GM18505 (cell line): ENCODE measurements around the gene CLCA2.

ENCODE experiments used
- ATAC-seq: cut with Tn5 transposase; IDR thresholded peaks from one replicate; pipeline ENCODE4 v1.9.1; 2021; ENCODE audit not compliant: unreplicated experiment
- POLR2A ChIP-seq: IDR thresholded peaks from 4 replicates; pipeline ENCODE4 v1.6.1; 2011; ENCODE audit warnings: borderline replicate concordance; ENCODE audit not compliant: insufficient read depth, insufficient read length; ENCODE audit errors: extremely low read depth

CLCA2 gene

GRCh38 chr1:86472767-86473166, 48.8 kb downstream of the CLCA2 start:
- ATAC-seq = no peak

GRCh38 chr1:86477256-86477655, 53.3 kb downstream of the CLCA2 start:
- no peak for ATAC-seq
- no peak for TF ChIP-seq POLR2A

More at GRCh38 chr1:86472767-86473166, 48.8 kb downstream of the CLCA2 start:
- TF ChIP-seq POLR2A = no peak

DNA sequence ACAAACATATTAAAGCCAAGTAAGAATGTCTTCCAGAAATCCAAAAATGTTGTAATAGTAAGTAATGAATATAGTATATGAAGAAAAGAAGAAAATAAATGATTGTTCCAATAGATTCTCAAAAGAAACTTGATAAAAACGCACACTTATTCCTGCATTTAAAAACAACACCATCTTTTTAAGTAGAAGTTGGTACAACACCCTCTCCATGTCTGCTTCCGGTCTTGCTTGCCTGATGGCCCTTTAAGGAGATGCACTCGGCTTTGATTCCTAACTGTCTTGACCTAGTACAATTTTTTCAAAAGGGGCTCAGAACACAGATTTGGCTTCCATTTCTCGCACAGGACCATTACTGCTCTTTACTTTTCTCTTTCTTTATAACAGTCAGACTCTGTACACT, 53.7 kb downstream of the CLCA2 start:
- ATAC-seq = no peak
- TF ChIP-seq POLR2A = no peak

GRCh38 chr1:86478416-86479156, 54.6 kb downstream of the CLCA2 start:
- ATAC-seq = no peak
- TF ChIP-seq POLR2A = no peak

DNA sequence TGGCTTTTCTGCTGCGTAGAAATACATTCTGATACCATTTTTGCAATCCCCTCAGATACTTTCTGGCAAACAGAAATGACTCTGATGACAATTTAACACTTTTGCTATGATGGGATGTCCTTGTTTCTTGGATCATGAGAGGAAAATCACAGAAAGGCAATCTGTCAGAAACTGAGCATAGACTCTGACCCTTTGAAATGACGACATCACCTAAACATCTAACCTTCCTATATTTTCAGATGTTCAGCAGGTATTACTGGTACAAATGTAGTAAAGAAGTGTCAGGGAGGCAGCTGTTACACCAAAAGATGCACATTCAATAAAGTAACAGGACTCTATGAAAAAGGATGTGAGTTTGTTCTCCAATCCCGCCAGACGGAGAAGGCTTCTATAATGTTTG, 58.0 kb downstream of the CLCA2 start:
- TF ChIP-seq POLR2A = no peak
- ATAC-seq = no peak

DNA sequence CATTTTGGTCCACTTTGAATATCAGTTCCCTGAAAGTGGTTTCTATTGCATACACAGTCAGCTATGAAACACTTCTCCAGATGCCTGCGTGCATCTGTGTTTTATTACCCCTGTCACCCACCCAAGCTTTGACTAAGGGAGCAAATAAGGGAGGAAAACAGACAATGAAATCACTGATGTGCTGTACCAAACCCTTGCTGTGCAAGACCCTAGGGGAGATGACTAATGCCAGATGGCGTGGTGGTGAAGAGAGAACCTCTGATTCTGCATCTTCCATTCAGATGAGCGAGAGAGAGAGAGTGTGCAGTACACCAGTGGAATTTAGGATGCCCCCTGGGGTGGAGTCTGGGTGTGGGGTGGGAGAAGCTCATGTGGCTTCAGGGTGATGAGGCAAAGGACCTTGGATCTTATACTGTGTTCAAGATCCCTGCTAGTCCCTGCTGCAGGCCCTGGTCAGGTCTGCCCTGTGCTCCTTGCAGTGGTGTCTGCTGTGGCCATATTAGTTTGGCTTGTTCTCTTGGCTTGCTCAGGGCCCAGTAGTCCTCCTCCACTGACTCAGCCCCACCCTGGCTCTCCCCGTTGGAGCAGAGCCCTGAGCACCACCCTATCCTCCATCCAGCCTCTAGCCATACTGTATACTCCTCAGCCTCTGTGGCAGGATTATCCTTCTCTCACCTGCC, 63.3 kb downstream of the CLCA2 start:
- no peak for TF ChIP-seq POLR2A
- no peak for ATAC-seq

- ATAC-seq = no peak
- TF ChIP-seq POLR2A = no peak
Observed at GRCh38 chr1:86487811-86488141, 63.8 kb downstream of the CLCA2 start.

DNA sequence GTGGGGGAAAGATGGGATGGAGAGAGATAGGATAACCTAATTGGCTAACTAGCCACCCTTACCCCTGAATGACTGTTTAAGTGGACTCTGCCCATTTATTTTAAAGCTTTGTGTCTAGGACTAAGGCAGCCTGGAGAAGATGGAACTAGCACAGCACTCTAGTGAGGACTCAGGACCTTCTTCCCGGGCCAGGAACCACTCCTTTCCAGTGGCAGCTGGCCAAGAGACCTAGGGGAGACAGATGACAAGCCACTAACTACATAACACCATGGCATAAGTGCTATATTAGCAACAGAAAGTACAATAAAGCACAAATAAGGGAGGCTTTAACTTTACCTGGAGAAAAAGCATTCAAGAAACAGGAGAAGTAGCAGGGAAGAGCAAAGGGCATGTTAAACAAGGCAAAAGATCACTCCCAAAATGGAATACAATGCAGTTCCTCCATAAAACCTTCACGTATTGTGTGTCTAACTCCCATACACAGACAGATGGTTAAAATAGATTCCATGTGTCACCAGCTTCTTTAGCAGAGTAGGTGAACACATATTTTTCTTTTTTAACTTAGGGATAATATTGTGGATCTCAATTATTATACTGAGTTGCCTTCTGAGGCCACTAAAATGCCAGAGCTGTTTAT, 65.4 kb downstream of the CLCA2 start:
- no peak for ATAC-seq
- TF ChIP-seq POLR2A = no peak

- no peak for ATAC-seq
- TF ChIP-seq POLR2A = no peak
Observed at GRCh38 chr1:86491171-86491950, 67.4 kb downstream of the CLCA2 start.

DNA sequence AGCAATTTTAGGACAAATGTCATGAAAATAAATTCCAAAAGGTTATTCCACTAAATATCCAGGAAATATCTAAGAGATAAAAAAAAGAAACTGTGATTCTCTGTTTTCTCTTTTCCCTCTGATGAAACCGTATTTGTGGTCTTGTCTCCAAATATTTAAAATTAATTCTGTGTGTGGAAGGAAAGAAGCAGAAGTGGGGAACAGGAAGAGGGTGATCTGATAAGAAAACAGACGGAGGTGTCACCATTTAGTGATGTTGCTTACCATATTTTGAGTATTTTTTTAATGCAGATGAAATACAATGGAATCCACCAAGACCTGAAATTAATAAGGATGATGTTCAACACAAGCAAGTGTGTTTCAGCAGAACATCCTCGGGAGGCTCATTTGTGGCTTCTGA, 74.3 kb downstream of the CLCA2 start:
- TF ChIP-seq POLR2A = no peak
- no peak for ATAC-seq

DNA sequence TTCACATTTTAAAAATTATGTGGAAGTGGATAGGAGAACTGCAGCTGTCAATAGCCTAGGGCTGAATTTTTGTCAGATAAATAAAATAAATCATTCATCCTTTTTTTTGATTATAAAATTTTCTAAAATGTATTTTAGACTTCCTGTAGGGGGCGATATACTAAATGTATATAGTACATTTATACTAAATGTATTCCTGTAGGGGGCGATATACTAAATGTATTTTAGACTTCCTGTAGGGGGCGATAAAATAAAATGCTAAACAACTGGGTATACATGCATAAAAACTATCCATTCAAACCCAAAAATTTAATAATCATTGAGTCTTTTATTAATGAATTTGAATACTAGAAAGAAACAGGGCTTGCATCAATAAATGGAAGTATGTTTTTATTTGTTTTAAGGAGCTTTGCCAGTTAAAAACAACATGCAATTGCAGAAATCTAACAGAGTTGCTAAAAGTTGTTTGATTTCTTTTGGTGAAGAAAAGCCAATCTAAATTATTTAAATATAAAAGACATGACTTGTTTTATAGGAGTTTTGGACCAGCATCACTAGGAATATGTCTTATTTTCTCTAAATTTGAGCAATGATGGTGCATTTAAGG, 76.1 kb downstream of the CLCA2 start:
- ATAC-seq = no peak
- no peak for TF ChIP-seq POLR2A

GRCh38 chr1:86500714-86501113, 76.7 kb downstream of the CLCA2 start:
- no peak for ATAC-seq
- TF ChIP-seq POLR2A = no peak

DNA sequence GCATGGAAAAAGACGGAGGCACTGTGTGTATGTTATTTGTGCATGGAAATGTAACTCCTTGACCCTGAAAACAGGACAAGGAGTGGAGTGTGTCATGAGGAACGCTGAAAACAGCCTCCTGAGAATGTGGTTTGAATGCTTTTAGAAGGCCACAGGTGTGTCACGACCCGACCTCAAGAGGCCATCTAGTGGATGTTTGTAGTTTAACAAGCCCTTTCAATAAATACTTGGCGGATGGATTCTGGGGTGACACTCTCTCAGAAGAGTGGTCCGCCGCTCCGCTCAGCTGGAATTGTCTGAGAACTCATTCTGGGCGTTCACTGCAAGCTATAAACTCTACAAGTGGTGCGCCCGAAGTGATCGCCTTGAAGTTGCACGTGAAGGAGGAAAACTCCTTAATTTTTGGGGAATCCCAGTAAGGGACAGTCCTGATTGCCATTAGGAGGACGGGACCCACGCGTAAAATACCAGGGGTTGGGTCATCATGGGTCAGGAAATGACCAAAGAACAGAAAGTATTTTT, 78.2 kb downstream of the CLCA2 start:
- ATAC-seq = peak; percentile 64

DNA sequence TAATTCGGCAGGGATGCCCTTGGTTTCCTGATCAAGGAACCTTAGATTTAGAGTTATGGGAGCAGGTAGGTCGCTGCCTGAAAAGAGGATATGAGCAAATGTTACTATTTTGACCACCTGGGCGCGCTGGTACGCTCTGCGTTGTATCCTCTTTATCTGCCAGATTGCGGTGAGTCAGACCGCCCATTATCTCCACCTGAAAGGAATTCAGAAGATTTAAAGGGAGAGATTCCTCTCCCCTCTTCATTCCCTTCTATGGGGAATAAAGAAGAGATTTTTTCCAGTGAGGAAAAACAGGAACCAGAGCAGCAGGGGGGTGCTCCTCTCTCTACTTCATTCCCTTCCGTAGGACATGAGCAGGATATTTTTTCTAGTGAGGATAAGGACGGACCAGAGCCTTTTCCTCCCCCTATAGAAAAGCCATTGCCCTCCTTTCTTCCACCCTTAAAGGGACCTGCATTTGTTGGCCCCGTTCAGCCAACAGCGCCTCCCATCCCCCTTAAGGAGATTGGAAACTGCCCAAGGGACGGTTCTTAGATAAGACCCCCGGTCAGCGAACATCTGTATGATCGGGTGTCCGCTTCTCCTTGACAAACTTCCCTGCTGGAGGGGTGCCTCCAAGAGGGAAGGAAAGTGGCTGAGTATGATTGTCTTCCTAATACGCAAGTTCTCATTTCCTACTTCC, 78.9 kb downstream of the CLCA2 start:
- no peak for TF ChIP-seq POLR2A
- peak; percentile 42 for ATAC-seq
